A673 (cell line): Measurements from ENCODE around the gene ARFGEF2. TPM values are rescaled to one million over a fixed set of nuclear protein-coding genes. Genes with fewer than 3 reads are reported as not detected.

Experiments
- BruUV-seq: library from RNA; stranded (reverse); fragments of 400-500 nt; replicated peaks from 2 replicates; lab custom pipeline; 2021; lab: Mats Ljungman, UMichigan
- CTCF ChIA-PET: fragments of 300-600 bp; sonication (Branson Sonifier 250); formaldehyde crosslinking; loops from one replicate; lab custom pipeline; 2022; ENCODE audit warnings: antibody characterized with exemption; lab: Charles Lee
- POLR2A ChIA-PET: fragments of 300-600 bp; sonication (Branson Sonifier 250); formaldehyde crosslinking; loops from one replicate; lab custom pipeline; 2022; ENCODE audit warnings: antibody characterized with exemption; ENCODE audit not compliant: low non-redundant PET; lab: Charles Lee
- DNase-seq: peaks from one replicate; pipeline ENCODE4 v3.0.0-alpha.2; 2015; ENCODE audit warnings: low spot score
- H3K27ac ChIP-seq: fragments of 200-600 bp; sonication (generic); 2 replicates; pipeline ENCODE4 v1.5.1; 2016; ENCODE audit warnings: mixed run types, low read depth, mild to moderate bottlenecking, mixed read lengths, antibody characterized with exemption, low read length; ENCODE audit not compliant: poor library complexity, severe bottlenecking
- H3K27me3 ChIP-seq: fragments of 200-600 bp; sonication (generic); replicated peaks from 2 replicates; pipeline ENCODE4 v1.6.1; 2017; ENCODE audit warnings: mixed run types, low read depth, mild to moderate bottlenecking, mixed read lengths, antibody characterized with exemption, low read length; ENCODE audit not compliant: insufficient read depth, poor library complexity
- H3K36me3 ChIP-seq: fragments of 200-600 bp; sonication (generic); 2 replicates; pipeline ENCODE4 v1.6.1; 2016; ENCODE audit warnings: mixed run types, mild to moderate bottlenecking, mixed read lengths, antibody characterized with exemption, low read length; ENCODE audit not compliant: insufficient read depth, poor library complexity, severe bottlenecking
- H3K4me1 ChIP-seq: fragments of 200-600 bp; sonication (generic); 2 replicates; pipeline ENCODE4 v1.6.1; 2017; ENCODE audit warnings: mixed run types, mild to moderate bottlenecking, mixed read lengths, antibody characterized with exemption, low read length; ENCODE audit not compliant: insufficient read depth, poor library complexity, severe bottlenecking
- H3K4me3 ChIP-seq: fragments of 200-600 bp; sonication (generic); 2 replicates; pipeline ENCODE4 v1.5.1; 2016; ENCODE audit warnings: low read depth, mixed run types, mild to moderate bottlenecking, mixed read lengths, low read length; ENCODE audit not compliant: poor library complexity, severe bottlenecking
- H3K9me3 ChIP-seq: fragments of 200-600 bp; sonication (generic); 2 replicates; pipeline ENCODE4 v1.6.1; 2016; ENCODE audit warnings: mixed run types, low read depth, mild to moderate bottlenecking, mixed read lengths, antibody characterized with exemption, low read length; ENCODE audit not compliant: poor library complexity, severe bottlenecking
- CTCF ChIP-seq: fragments of 300-800, 200-600 bp; sonication (generic); conservative IDR thresholded peaks from 2 replicates; pipeline ENCODE4 v1.5.1; 2017; ENCODE audit warnings: low read depth, mild to moderate bottlenecking, antibody characterized with exemption, low read length, moderate library complexity, mixed read lengths
- EZH2 ChIP-seq: fragments of 200-600 bp; sonication (generic); IDR thresholded peaks from 2 replicates; pipeline ENCODE4 v1.6.1; 2017; ENCODE audit warnings: borderline replicate concordance, low read depth, mild to moderate bottlenecking, mixed read lengths, antibody characterized with exemption, low read length; ENCODE audit not compliant: poor library complexity, severe bottlenecking
- intact Hi-C: fragments of 100-400 bp; cut with micrococcal nuclease; formaldehyde crosslinking; loops from one replicate; pipeline ENCODE4 v1.10.0; 2022; ENCODE audit not compliant: unreplicated experiment
- total RNA-seq: library from RNA; stranded (reverse); gene quantifications from 2 replicates; pipeline ENCODE4 v1.2.3, GENCODE V29; 2021

ARFGEF2 gene
- total RNA-seq, 1 experiment from 2014 or later = 26.1 TPM

- no peak for DNase-seq
- no TSS peak for BruUV-seq
- H3K4me3 ChIP-seq = no peak overlapping the region
- no peaks in the 10 kb centered on the region for H3K9me3 ChIP-seq
- ChIA-PET CTCF (no interaction called here), POLR2A (no interaction called here)
- intact Hi-C loops = no loop called here
- no peaks in the 10 kb centered on the region for H3K27me3 ChIP-seq
- no peak overlapping the region for H3K27ac ChIP-seq
- H3K36me3 ChIP-seq = no peaks in the 10 kb centered on the region
- H3K4me1 ChIP-seq = no peaks in the 10 kb centered on the region
- no peak for TF ChIP-seq EZH2
- TF ChIP-seq CTCF = no peak
Measured at GRCh38 chr20:49039854-49040253, 118.3 kb downstream of the ARFGEF2 start.

GRCh38 chr20:49043000-49043399 lies 121.5 kb downstream of the ARFGEF2 start:
- ChIA-PET CTCF (no interaction called here), POLR2A (no interaction called here)
- peaks cover 5% of the 10 kb centered on the region for H3K36me3 ChIP-seq
- H3K9me3 ChIP-seq = no peaks in the 10 kb centered on the region
- H3K27me3 ChIP-seq = no peaks in the 10 kb centered on the region
- TF ChIP-seq CTCF (no peak), EZH2 (no peak)
- intact Hi-C loops = no loop called here
- H3K4me3 ChIP-seq = no peak overlapping the region
- no peak for DNase-seq
- peaks cover 12% of the 10 kb centered on the region for H3K4me1 ChIP-seq
- no TSS peak for BruUV-seq
- H3K27ac ChIP-seq = no peak overlapping the region

GRCh38 chr20:49045440-49046086 lies 124.1 kb downstream of the ARFGEF2 start:
- intact Hi-C loops = no loop called here
- no peak for DNase-seq
- BruUV-seq = TSS peak; percentile 87
- Histone ChIP-seq H3K4me1 (peaks cover 17% of the 10 kb centered on the region), H3K4me3 (peak overlapping the region; percentile 77), H3K27ac (peak overlapping the region; percentile 94), H3K9me3 (no peaks in the 10 kb centered on the region), H3K27me3 (no peaks in the 10 kb centered on the region), H3K36me3 (peaks cover 24% of the 10 kb centered on the region)
- ChIA-PET POLR2A (interaction anchor here (0.6 to 0.9 kb wide), 2 partner anchors 57 to 87 kb away, joined by 3 to 8 read pairs; no protein-coding TSS in a partner anchor), CTCF (no interaction called here)
- TF ChIP-seq EZH2 = no peak
